GM18498 (cell line): ENCODE measurements around the gene DMC1.
"Not testable (repeated sequence)": the region's sequence is repeated elsewhere in the genome, so short reads cannot be mapped to it uniquely, and the experiment has no call there.

Experiments
- ATAC-seq: cut with Tn5 transposase; IDR thresholded peaks from one replicate; pipeline ENCODE4 v1.9.1; 2021; ENCODE audit warnings: mild to moderate bottlenecking, moderate library complexity; ENCODE audit not compliant: unreplicated experiment

Gene DMC1

GRCh38 chr22:38569972-38570778, at the start of gene DMC1:
TSS of gene DMC1 (minus strand) at chr22:38570183. CDS start at chr22:38568256, 1,927 bp downstream.
- peak; percentile 65 for ATAC-seq

- no peak for ATAC-seq
Observed at GRCh38 chr22:38618682-38619081, 48.7 kb upstream of the DMC1 start.

- no peak for ATAC-seq
Observed at GRCh38 chr22:38618258-38618657, 48.3 kb upstream of the DMC1 start.

- ATAC-seq, result not testable (repeated sequence)
Observed at GRCh38 chr22:38615064-38615405, 45.1 kb upstream of the DMC1 start.

GRCh38 chr22:38614332-38615063, 44.5 kb upstream of the DMC1 start:
- no peak for ATAC-seq

- ATAC-seq, result no peak
Observed at GRCh38 chr22:38613588-38613987, 43.6 kb upstream of the DMC1 start.

- ATAC-seq, result no peak
Observed at GRCh38 chr22:38612217-38613006, 42.4 kb upstream of the DMC1 start.

- ATAC-seq, result no peak
Observed at GRCh38 chr22:38611559-38611958, 41.6 kb upstream of the DMC1 start.

GRCh38 chr22:38610234-38610633, 40.3 kb upstream of the DMC1 start:
- no peak for ATAC-seq

- ATAC-seq, result no peak
Observed at GRCh38 chr22:38608992-38609750, 39.2 kb upstream of the DMC1 start.

GRCh38 chr22:38607680-38608079, 37.7 kb upstream of the DMC1 start:
- ATAC-seq, result no peak

GRCh38 chr22:38602166-38602565, 32.2 kb upstream of the DMC1 start:
- no peak for ATAC-seq

GRCh38 chr22:38601221-38601764, 31.3 kb upstream of the DMC1 start:
- ATAC-seq, result no peak

- no peak for ATAC-seq
Observed at GRCh38 chr22:38599466-38599865, 29.5 kb upstream of the DMC1 start.

GRCh38 chr22:38582923-38583322, 12.9 kb upstream of the DMC1 start:
- ATAC-seq, result not testable (repeated sequence)

GRCh38 chr22:38578505-38578904, 8.5 kb upstream of the DMC1 start:
- no peak for ATAC-seq

GRCh38 chr22:38572065-38572464, 2.1 kb upstream of the DMC1 start:
- ATAC-seq, result no peak

GRCh38 chr22:38570779-38571364, 889 bp upstream of the DMC1 start:
- ATAC-seq, result no peak

- peak; percentile 11 for ATAC-seq
Observed at GRCh38 chr22:38569181-38569971, 607 bp downstream of the DMC1 start.
